GM04504 (cell line): ENCODE measurements around the gene EHD3.
A peak's percentile ranks its signal among the peaks of the same experiment; 100 is the strongest.

Experiments used
- DNase-seq: peaks from one replicate; pipeline ENCODE4 v3.0.0-alpha.2; 2012; ENCODE audit warnings: low read depth

EHD3 gene

DNA sequence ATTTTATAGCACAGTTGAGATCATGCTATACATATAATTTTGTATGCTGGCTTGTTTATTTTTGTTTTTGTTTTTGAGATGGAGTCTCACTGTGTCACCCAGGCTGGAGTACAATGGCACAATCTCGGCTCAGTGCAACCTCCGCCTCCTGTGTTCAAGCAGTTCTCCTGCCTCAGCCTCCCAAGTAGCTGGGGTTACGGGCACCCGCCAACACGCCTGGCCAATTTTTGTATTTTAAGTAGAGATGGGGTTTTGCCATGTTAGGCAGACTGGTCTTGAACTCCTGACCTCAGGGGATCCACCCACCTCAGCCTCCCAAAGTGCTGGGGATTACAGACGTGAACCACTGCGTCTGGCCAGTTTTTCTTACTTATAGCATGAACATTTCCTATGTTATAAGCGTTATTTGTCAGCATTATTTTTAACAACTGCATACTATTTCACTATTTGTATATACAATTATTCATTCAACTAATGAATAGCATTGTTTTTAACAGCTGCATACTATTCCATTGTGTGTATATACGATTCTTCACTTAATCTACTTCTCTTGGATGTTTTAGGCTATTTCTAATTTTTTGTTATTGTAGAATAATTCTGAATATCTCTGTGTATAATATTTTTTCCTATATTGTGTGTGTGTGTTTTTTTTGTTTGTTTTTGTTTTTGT is 3.5 kb downstream of the EHD3 start:
- no peak for DNase-seq

- no peak for DNase-seq
Measured at GRCh38 chr2:31238126-31238905, 4.4 kb downstream of the EHD3 start.

GRCh38 chr2:31238906-31239592 is 5.1 kb downstream of the EHD3 start:
- no peak for DNase-seq

DNA sequence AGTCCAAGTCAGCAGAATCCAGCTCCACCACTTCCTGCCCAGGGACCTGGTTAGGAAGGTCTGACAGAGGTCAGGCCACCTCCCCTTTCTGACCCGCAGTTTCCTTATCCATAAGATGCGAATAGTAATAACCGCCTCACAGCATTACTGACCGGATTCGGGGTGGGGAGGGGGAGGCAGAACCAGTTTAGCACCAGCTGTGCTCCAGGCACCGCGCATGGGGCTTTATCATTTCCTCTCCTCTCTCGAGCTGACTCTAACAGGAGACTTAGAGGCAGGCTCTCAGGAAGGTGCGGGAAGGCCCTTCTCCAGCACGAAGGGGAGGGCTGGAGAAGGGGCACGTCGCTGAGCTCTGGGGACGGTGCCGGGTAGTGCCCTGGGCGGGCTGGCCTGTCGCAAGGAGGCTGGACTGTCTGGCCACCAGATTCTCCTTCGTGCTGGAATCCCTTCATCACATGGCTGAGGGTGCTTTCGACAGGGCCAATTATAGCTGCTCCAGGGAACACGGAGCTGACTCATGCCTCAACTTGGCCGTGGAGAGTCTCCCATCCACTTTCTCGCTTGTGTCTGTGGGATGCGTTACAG is 5.7 kb downstream of the EHD3 start:
- DNase-seq = peak; percentile 72

GRCh38 chr2:31240381-31241365 is 6.7 kb downstream of the EHD3 start:
- no peak for DNase-seq

- DNase-seq = no peak
Measured at GRCh38 chr2:31241625-31242270, 7.8 kb downstream of the EHD3 start.

GRCh38 chr2:31243053-31243452 is 9.1 kb downstream of the EHD3 start:
- DNase-seq = no peak

- DNase-seq = no peak
Measured at GRCh38 chr2:31244101-31244500, 10.1 kb downstream of the EHD3 start.

- no peak for DNase-seq
Measured at GRCh38 chr2:31246184-31246852, 12.4 kb downstream of the EHD3 start.

- DNase-seq = no peak
Measured at GRCh38 chr2:31247711-31248110, 13.8 kb downstream of the EHD3 start.

GRCh38 chr2:31248139-31248538 is 14.2 kb downstream of the EHD3 start:
- no peak for DNase-seq

GRCh38 chr2:31249009-31249690 is 15.2 kb downstream of the EHD3 start:
- DNase-seq = no peak

- no peak for DNase-seq
Measured at GRCh38 chr2:31251018-31251417, 17.1 kb downstream of the EHD3 start.

DNA sequence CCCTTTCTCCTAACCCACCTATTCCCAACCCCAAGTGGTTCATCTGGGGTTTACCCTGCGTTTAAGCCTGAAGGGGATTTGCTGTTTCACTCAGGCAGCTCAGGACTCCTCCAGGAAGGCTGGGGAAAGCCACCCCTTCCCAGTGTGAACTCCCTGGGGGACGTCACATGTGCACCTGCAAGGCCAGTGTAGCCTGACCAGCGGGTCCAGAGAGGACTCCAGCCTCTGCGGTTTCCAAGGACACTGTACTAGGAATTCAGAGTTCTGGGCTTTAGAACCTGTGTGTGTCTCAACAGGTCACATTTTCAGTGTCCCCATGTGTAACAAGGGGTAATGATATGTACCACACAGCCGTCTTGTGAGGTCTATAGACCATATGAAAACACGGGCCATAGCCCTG is 17.9 kb downstream of the EHD3 start:
- DNase-seq = no peak

DNA sequence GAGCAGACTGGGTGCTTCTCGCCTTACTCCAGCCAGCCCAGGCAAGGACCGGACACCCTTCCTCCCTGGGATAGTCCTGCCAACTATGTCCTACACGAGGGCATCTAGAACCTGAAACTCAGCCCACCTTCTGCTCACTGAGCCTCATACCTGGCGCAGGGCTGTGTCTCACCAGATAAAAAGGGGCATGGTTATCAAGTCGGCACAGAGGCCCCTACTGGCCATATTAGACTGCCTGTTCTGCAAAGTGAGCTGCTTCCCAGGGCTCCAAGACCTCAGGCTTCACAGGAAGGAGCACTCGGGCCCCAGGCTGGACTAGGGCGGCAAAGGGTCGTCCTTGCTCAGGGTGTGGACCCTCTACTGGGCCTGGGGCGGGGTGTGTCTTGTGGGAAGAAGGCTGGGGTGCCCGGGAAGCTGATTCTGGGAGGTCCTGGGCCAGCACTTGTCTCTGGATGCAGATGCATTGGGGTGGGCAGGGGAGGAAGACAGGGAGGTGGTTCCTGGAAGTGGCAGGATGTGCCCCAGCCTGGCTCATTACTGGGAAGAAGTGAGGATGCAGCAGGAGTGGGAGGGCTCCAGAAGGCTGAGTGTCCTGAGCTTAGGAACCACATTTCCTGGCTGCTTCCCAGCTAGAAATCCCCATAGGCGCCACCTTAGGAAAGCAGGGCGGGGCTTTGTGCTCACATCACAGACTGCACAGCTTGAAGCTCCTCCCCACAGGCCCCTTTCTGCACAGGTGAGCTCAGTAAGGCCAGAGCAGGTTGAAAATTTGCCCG is 19.6 kb downstream of the EHD3 start:
- DNase-seq = no peak

DNA sequence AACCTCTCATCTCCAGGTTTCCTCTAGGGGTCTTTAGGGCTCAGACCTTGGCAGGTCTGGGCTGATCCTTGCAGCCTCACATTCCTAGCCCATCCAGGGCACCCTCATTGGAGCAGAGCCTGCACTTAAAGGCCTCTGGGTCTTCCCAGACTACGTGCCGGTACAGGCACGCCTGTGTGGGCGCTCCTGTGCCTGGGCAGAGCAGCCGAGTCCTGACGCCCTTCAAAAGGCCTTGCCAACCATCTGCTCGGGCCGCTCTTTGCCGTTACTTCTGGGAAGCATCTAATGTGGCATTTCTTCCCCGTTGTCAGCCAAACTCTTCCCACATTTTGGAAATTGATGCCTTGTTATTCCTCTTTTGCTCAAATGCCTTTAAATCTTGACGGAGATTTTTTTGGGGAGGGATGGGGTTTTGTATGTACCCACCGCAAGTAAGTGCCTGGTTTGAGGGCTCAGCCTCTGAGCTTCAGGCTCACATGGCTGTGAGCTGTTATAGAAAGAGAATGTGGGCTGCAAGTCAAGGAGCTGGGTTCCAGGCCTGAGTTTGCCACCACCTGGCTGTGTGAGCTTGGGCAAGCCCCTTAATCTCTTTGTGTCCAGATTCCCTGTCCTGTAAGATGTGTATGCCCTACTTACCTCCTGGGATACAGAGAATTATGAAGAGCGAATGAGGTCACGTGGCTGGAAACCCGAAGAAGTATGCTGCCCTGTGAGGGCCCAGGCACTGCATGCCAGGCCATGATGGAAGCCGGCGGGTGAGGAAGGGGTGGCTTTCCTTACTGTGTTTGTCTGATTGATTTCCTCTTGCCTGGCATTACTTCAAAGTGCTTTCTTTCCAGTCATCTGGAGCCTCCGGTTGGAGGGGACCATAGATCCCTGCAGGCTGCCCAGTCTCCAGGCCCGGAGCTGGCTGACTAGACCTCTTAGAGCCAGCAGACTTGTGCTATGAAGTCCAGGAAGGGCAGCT is 20.6 kb downstream of the EHD3 start:
- DNase-seq = no peak

DNA sequence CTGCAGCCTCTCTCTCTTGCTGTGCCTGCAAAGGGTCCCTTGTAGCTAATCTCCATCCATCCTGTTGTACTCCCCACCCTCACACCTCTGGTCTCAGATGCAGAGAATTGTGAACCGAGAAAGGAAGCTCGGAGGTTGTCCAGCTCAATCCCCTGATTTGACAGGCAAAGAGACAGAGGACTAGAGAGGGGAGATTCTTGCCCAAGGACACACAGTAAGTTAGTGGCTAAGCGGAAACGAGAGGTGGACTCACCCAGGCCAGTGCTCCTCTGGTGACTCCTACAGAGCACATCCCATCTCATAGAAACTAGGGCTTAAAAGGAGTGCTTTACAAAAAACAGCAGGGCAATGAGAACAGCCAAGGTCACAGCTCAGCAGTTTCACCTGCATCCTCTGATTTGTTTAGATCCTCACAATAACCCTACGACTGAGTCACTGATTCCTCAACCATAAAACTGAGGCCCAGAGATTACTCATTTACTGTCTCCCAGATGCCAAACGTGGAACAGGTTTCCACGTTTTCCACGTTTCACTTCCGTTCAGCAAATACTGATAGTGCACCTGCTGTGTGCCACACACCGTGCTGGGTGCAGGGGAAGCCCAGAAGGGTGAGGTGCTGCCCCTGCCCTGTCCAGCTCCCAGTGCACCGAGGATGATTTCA is 22.1 kb downstream of the EHD3 start:
- no peak for DNase-seq
